IPS-11a (cell line): Measurements from ENCODE around the gene MAPKBP1.

Source experiments
- H3K4me3 ChIP-seq: one replicate; pipeline ENCODE4 v1.5.1; 2013; ENCODE audit warnings: low read depth, low read length, control low read depth

Gene MAPKBP1

DNA sequence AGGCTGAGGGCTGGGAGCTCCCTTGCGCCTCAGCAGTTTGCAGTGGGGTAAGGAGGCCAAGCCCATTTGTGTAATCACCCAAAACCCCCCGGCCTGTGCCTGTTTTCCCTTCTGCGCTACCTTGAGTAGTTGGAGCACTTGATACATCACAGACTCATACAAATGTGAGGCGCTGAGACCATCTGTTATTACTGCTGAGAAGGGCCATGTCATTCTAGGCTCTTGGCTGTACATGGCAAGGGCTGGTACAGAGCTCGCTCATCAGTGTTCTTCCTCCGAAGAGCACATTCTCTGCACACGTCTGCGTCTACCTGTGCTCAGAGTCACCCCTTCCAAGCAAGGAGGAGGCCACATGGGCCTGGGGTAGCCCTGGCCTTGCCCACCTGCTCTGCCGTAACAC lies 73.7 kb downstream of the MAPKBP1 start:
- no peak overlapping the region for H3K4me3 ChIP-seq

DNA sequence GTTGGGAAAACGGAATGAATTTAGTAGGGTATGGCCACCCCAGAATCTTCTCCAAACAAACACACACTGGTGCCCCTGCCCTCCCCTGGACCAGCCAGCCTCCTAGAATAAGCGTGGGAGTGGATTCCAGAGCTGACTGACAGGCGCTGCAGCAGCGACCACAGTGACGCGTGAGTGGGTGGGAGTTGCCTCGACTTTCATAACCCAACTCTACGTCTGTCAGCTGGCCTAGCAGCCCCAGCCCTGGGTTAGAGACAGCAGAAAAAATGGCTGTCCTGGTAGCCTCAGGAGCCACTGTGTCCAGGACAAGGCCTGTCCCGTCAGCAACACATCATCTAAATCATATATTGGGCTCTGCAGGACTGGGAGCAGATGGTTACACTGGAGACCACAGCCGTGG lies 74.3 kb downstream of the MAPKBP1 start:
- H3K4me3 ChIP-seq: no peak overlapping the region

GRCh38 chr15:41849204-41849603 lies 74.9 kb downstream of the MAPKBP1 start:
- no peak overlapping the region for H3K4me3 ChIP-seq

- no peak overlapping the region for H3K4me3 ChIP-seq
Observed at GRCh38 chr15:41849861-41850260, 75.6 kb downstream of the MAPKBP1 start.

DNA sequence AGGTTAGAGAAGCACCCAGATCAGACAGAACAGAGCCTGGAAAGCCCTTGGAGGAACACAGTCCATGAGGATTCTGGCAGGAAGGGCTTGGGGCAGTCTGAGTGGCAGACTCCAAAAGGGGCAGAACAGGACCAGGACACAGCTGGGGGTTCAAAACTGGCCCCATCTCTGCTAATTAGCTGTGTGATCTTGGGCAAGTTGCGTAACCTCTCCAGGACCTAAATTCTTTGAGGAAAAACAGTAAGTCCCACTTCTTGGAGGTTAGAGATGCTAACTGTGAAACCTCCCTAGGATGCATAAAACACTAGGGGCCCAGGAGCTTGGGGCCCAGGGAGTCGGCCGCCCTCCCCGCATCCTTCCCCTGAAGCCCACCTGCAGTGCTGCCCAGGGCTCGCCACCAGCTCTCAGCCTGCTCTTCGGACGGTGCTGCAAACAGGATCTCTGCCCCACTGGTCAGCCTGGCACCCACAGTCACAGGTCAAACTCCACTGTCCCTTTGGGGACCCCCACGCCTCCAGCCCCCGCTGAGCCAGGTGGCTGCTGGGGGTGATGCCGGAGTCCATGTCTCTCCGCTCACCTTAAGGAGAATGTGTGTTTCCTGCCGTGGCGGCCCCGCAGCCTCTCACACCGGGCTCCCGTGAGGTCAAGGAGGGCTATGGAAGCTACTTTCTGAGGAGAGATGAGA lies 76.3 kb downstream of the MAPKBP1 start:
- no peak overlapping the region for H3K4me3 ChIP-seq

DNA sequence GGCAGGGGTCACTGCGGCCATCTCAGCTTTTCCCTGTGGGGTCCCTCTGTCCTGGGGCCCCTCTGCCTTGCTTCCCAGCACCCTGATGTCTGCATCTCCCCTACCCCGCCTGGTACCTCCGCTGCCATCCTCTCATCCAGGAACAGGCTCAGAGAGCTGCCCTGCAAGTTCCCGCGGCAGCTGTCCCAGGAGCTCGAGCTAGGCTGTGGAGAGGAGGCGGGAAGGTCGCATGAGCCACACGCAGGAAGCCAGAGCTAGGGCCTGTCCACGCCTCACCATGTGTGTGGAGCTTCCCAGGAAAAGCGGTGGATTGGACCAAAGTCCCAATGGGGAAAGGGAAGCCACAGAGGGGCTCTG lies 76.9 kb downstream of the MAPKBP1 start:
- H3K4me3 ChIP-seq: no peak overlapping the region

GRCh38 chr15:41851755-41852370 lies 77.6 kb downstream of the MAPKBP1 start:
- H3K4me3 ChIP-seq: no peak overlapping the region

DNA sequence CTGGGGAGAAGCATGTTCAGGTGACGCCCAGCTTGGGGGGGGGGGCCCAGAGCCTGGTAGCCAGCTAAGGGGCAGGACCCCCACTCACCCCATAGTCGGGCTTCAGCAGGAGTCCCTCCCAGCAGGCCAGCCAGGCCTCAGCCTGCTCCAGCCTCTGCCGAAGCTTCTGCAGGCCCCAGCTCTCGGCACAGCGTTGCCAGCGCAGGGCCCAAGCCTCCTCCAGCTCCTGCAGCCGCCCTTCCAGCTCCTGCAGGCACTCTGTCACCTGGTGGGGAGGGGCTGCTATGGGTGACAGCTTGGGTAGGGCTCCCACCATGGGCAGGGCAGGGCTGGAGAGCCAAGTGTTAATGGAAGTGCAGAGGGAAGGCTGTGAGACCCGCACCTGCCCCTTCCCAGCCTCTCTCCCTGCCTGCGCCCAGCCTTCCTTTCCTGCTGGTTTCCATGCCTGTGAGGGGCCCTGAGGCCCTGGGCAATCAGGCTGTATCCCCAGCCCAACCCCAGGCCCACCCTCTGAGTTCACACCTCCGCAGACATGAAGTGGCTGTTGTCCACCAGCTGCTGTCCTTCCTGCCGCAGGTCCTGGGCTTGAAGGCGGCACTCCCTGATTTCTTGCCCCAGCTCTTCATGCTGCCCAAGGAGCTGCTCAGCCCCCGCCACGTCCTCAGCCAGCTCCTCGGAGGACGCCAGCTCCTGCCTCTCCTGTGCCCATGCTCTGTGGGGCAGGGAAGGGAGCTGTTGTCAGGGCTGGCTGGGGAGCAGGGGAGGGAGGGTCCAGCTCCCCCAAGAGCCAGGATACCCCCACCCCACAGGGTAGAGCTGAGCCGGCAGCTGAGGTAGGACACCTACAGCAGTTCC lies 78.7 kb downstream of the MAPKBP1 start:
- no peak overlapping the region for H3K4me3 ChIP-seq

DNA sequence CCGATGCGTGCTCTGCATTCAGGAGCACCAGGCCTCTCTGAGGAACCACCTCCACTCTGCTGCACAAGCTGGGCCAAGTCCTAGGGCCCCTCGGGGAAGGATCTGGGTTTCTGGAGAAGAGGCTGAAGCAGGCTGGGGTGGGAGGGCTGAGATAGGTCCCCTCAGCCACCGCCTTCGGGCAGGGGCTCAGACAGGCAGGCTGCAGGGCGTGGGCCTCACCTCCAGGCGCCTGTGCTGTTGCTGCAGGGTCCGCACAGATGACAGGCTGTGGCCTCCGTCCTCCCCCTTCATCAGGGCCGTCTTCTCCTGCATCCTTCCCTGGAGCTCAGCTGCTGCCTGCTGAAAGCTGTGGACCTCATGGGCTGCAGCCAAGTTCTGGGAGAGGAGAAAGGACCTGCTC lies 79.5 kb downstream of the MAPKBP1 start:
- H3K4me3 ChIP-seq: no peak overlapping the region

GRCh38 chr15:41854443-41854842 lies 80.2 kb downstream of the MAPKBP1 start:
- H3K4me3 ChIP-seq: no peak overlapping the region

GRCh38 chr15:41855261-41855961 lies 81.1 kb downstream of the MAPKBP1 start:
- no peak overlapping the region for H3K4me3 ChIP-seq

DNA sequence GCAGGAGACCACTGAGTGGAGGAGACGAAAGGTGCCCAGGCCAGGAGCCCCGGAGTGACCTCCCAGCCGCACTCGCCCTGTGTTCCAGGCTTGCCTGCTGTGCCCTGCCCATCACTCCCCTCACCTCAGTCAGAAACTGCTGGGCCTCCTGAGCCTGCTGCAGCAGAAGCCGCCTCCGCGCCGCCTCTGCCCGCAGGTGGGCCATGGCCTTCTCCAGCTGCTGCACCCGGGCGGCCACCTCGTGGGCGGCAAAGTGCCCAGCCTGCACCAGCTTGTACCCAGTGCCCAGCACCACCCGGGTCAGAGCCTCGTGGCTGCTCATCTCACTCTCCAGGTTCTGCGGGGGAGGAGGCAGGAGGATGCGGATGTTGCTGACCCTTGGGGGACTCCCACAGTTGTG lies 82.0 kb downstream of the MAPKBP1 start:
- H3K4me3 ChIP-seq: no peak overlapping the region

- no peak overlapping the region for H3K4me3 ChIP-seq
Observed at GRCh38 chr15:41856716-41857115, 82.4 kb downstream of the MAPKBP1 start.

GRCh38 chr15:41857316-41857715 lies 83.0 kb downstream of the MAPKBP1 start:
- H3K4me3 ChIP-seq: no peak overlapping the region

GRCh38 chr15:41858756-41859155 lies 84.5 kb downstream of the MAPKBP1 start:
- H3K4me3 ChIP-seq: no peak overlapping the region

GRCh38 chr15:41860049-41860828 lies 86.0 kb downstream of the MAPKBP1 start:
- no peak overlapping the region for H3K4me3 ChIP-seq

DNA sequence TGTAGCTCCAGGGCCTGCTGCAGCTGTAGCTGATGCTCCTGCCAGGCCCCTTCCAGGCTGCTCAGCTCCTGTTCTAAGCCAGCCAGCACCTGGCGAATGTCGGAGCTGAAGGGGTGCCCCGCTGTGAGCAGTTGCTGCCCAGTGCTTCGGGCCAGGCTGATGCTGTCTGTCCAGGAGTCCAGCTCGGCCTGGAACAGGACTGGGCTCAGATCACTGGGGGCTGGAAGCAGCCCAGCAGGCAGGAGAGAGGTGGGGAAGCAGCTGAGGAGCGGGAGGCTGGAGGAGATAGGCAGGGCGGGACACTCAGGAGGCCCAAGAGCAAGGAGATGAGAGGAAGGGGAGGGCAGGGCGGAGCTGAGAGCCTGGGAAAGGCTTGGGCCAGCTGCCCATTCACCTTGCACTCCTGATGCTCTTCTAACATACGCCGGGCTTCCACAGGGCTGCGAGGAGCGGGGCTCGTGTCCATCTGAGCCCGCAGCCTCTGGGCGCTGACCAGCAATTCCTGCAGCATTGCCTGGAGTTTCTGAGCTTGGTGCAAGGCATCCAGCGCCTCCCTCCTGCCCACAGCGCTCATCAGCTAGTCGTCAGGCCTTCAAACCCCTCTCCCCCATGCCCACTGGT lies 87.6 kb downstream of the MAPKBP1 start:
- H3K4me3 ChIP-seq: no peak overlapping the region

DNA sequence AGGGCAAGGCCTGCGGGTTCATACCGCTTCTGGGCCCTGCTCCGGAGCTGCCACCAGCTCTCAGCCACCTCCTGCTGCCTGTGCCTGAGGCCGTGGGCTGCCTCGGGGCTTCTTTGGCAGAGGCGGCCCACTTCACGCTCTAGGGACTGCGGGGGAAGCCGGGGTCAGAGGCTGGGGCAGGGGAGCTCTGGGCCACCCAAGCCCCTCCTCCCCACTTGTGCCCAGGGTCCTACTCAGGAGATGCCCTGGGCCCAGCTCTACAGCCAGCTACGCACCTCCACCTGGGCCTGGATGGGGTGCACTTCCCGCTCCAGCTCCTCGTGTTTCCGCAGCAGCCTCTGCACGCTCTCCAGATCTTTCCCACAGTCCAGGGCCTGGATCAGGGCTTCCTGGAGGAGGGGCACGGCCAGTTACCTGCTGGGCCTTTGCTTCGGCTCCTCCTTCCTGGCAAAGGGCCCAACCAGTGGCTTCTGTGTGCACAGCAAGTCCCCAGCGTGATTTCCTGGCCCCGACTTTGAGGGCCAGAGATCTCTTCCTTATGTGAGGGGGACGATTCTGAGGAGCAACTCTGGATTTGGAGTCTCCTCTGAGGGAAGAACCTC lies 88.3 kb downstream of the MAPKBP1 start:
- no peak overlapping the region for H3K4me3 ChIP-seq

DNA sequence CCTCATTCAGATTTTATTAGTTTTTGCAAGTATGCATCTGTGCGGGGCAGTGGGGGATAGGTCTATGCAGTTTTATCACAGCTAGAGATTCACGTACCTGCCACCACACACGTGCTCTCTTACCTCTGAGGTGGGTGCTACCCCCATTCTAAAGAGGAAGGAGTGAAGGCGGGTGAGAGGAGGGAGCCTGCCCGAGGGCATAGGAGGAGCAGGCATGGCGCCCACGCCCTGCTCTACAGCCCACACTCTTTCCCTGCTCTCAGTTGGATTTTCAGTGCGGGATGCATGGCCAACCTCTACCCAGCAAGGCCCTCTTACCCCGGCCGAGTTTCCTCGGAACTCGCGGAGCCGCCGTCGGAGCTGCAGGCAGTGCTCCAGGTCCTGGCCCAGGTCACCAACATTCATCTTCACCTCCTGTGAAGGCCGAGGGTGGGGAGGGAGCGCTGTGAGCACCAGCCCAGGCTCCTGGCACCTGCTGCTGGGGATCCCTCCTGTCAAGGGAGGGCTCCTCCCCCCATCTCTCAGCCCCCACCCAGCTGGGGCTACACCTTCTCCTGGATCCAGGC lies 91.3 kb downstream of the MAPKBP1 start:
- no peak overlapping the region for H3K4me3 ChIP-seq
